AG04450 (cell line): ENCODE results near the gene RTN4IP1. TPM values are rescaled to one million over a fixed set of nuclear protein-coding genes. Genes with fewer than 3 reads are reported as not detected.
"Not testable (repeated sequence)": the region's sequence is repeated elsewhere in the genome, so short reads cannot be mapped to it uniquely, and the experiment has no call there.

Experiments
- CTCF ChIA-PET: fragments of 300-600, 350-600 bp; formaldehyde crosslinking; extraction: SDS; loops from one replicate; lab custom pipeline; 2022; ENCODE audit warnings: antibody characterized with exemption, inconsistent platforms; lab: Charles Lee
- POLR2A ChIA-PET: fragments of 350-600 bp; formaldehyde crosslinking; extraction: SDS; loops from one replicate; lab custom pipeline; 2021; ENCODE audit warnings: antibody characterized with exemption, inconsistent platforms; lab: Yijun Ruan, JAX
- DNase-seq: peaks from one replicate; pipeline ENCODE4 v3.0.0-alpha.2; 2011; ENCODE audit warnings: low read depth, low spot score
- H3K27ac ChIP-seq: one replicate; pipeline ENCODE4 v1.5.1; 2012; ENCODE audit warnings: low read depth, low read length, control low read depth
- H3K27me3 ChIP-seq: one replicate; pipeline ENCODE4 v1.6.0; 2012; ENCODE audit warnings: low read length; ENCODE audit not compliant: control insufficient read depth, insufficient read depth
- H3K4me3 ChIP-seq: 2 replicates; pipeline ENCODE4 v1.5.1; 2011; ENCODE audit warnings: mild to moderate bottlenecking, low read depth, low read length, control low read depth
- H3K9me3 ChIP-seq: 2 replicates; pipeline ENCODE4 v1.5.1; 2012; ENCODE audit warnings: low read length; ENCODE audit not compliant: control insufficient read depth, insufficient read depth
- polyA plus RNA-seq: library from polyadenylated mRNA; depleted of rRNA; stranded (reverse); fragments of >200 nt; gene quantifications from 2 replicates; pipeline ENCODE4 v1.2.3, GENCODE V29; 2011
- TF ChIP-seq, protein P1 (sequence below): IDR thresholded peaks from 2 replicates; pipeline ENCODE4 v1.5.1; 2011; ENCODE audit warnings: low read depth, low read length, control low read depth, inconsistent platforms

Gene RTN4IP1
- polyA plus RNA-seq, 1 experiment, result 9.3 TPM

DNA sequence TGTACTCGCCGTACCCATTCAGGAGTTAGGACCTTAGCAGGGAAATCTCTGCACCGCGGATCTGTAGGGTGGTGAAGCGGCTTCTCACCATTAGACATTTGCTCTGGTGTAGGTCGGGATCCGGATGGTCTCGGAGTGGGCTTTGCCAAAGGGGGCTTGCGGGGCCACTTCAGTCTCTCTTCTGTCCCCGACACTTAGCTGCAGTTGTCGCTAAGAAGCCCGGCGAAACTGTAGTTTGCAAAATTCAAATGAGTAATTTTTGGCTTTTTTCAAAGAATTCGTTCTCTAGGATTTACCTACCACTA lies 513 bp upstream of the RTN4IP1 start:
- Histone ChIP-seq H3K4me3 (peak overlapping the region; percentile 88), H3K27me3 (no peaks in the 10 kb centered on the region), H3K9me3 (no peaks in the 10 kb centered on the region), H3K27ac (peak overlapping the region; percentile 54)
- POLR2A ChIA-PET, result no interaction called here
- no peak for DNase-seq
- CTCF ChIA-PET, result interaction anchor here (1.2 to 1.3 kb wide), 2 partner anchors 64 to 185 kb away, joined by 3 to 5 read pairs; no protein-coding TSS in a partner anchor
- TF ChIP-seq, protein P1, sequence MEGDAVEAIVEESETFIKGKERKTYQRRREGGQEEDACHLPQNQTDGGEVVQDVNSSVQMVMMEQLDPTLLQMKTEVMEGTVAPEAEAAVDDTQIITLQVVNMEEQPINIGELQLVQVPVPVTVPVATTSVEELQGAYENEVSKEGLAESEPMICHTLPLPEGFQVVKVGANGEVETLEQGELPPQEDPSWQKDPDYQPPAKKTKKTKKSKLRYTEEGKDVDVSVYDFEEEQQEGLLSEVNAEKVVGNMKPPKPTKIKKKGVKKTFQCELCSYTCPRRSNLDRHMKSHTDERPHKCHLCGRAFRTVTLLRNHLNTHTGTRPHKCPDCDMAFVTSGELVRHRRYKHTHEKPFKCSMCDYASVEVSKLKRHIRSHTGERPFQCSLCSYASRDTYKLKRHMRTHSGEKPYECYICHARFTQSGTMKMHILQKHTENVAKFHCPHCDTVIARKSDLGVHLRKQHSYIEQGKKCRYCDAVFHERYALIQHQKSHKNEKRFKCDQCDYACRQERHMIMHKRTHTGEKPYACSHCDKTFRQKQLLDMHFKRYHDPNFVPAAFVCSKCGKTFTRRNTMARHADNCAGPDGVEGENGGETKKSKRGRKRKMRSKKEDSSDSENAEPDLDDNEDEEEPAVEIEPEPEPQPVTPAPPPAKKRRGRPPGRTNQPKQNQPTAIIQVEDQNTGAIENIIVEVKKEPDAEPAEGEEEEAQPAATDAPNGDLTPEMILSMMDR, result no peak

DNA sequence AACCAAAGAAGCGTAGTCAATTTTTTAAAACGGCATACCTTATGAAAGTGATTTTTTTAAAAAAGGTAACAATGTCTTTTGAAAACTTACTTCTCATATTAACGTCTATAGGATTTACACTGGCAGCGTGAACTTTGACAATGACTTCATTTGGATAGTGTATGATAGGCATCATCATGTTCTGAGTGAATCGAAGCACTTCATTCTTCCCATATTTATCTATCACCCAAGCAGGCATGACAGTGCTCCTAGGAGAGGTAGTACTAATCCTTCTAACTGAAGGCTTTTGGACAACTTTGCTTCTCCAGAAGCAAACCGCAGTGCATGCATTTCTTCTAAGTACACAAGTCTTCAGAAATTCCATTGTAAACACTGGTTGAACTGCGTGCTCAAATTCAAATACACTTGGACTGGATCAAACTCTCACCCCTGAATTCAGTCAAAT lies 618 bp downstream of the RTN4IP1 start:
- TF ChIP-seq, protein P1, result no peak
- ChIA-PET CTCF (no interaction called here), POLR2A (no interaction called here)
- no peaks in the 10 kb centered on the region for H3K27me3 ChIP-seq
- no peak for DNase-seq
- no peaks in the 10 kb centered on the region for H3K9me3 ChIP-seq
- peak overlapping the region; percentile 88 for H3K4me3 ChIP-seq
- peak overlapping the region; percentile 52 for H3K27ac ChIP-seq

DNA sequence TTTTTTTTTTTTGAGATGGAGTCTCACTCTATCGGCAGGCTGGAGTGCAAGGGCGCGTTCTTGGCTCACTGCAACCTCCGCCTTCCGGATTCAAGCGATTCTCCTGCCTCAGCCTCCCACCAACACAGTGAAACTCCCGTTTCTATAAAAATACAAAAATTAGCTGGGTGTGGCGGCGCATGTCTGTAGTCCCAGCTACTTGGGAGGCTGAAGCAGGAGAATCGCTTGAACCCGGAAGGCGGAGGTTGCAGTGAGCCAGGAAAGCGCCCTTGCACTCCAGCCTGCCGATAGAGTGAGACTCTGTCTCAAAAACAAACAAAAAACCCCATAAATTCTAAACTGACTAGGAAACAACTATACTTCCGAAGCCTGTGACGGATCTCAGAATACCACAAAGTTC lies 1.5 kb downstream of the RTN4IP1 start:
- CTCF ChIA-PET, H3K27ac ChIP-seq, H3K4me3 ChIP-seq, DNase-seq, H3K27me3 ChIP-seq, H3K9me3 ChIP-seq, POLR2A ChIA-PET: not testable (repeated sequence)

DNA sequence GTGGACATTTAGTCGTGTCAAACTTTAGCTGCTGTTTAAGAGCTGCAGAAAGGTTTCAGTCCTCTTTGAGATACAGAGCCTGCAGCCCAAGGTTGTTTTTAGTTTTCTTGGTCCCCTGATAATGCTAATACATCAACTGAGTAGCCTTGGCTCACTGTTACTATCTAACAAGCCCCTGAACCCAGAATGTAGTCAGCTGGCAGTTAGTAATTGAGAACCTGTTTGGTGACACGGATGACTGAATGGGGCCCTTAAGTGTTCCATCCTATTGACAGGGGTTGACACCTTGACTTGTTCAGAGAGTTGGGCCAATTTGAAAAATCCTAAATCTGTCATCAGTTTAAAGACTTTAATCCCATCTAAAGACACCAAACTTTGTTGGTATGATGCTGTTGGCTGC lies 2.8 kb downstream of the RTN4IP1 start:
- POLR2A ChIA-PET, result no interaction called here
- no peaks in the 10 kb centered on the region for H3K27me3 ChIP-seq
- TF ChIP-seq, protein P1, result no peak

DNA sequence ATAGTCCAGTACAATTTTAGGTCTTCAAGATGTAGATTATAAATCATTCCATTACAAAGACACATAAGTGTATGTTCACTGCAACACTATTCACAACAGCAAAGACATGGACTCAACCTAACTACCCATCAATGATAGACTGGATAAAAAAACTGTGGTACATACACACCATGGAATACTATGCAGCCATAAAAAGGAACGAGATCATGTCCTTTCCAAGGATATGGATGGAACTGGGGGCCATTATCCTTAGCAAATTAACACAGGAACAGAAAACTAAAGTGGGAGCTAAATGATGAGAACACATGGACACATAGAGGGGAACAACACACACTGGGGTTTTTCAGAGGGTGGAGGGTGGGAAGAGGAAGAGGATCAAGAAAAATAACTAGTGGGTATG lies 6.3 kb downstream of the RTN4IP1 start:
- no peaks in the 10 kb centered on the region for H3K27me3 ChIP-seq
- ChIA-PET POLR2A (no interaction called here), CTCF (interaction anchor here (1.9 kb wide), 1 partner anchor 56 kb away, joined by 5 read pairs; no protein-coding TSS in a partner anchor)
- H3K27ac ChIP-seq, result no peak overlapping the region
- H3K9me3 ChIP-seq, result no peaks in the 10 kb centered on the region
- no peak overlapping the region for H3K4me3 ChIP-seq
- TF ChIP-seq, protein P1, result no peak
- no peak for DNase-seq

More for the DNA sequence above, 2.8 kb downstream of the RTN4IP1 start:
- CTCF ChIA-PET, result interaction anchor here (1.0 kb wide), 2 partner anchors 18 to 353 kb away, joined by 4 read pairs; no protein-coding TSS in a partner anchor
- Histone ChIP-seq H3K9me3 (no peaks in the 10 kb centered on the region), H3K4me3 (no peak overlapping the region), H3K27ac (no peak overlapping the region)
- no peak for DNase-seq
